Measurements from ENCODE around the gene CCDC196. TPM values are rescaled to one million over a fixed set of nuclear protein-coding genes. Genes with fewer than 3 reads are reported as not detected.

CCDC196 gene
- total RNA-seq, 2 donors from 2014 or later = not detected

Other genes with a start within 250 kb of the CCDC196 start
- 10 to 100 TPM; 14.0 to 14.2 TPM for gene GPHN, start 21.8 kb downstream of the CCDC196 start, total RNA-seq

Measured in thoracic aorta (tissue), 2 donors.